HEK293 (cell line): ENCODE data around the gene STN1.

Source experiments
- AEBP2 ChIP-seq: fragments of 450-650 bp; formaldehyde crosslinking; IDR thresholded peaks from 2 replicates; pipeline ENCODE4 v1.5.1; 2016; ENCODE audit warnings: missing biosample characterization, missing genetic modification characterization, borderline replicate concordance
- ATF2 ChIP-seq: fragments of 450-650 bp; formaldehyde crosslinking; IDR thresholded peaks from 2 replicates; pipeline ENCODE4 v1.5.1; 2016; ENCODE audit warnings: missing biosample characterization, missing genetic modification characterization, low read depth
- BCL11A ChIP-seq: fragments of 450-650 bp; formaldehyde crosslinking; IDR thresholded peaks from 2 replicates; pipeline ENCODE4 v1.5.1; 2016; ENCODE audit warnings: low read depth, missing biosample characterization, missing genetic modification characterization
- IKZF3 ChIP-seq: fragments of 450-650 bp; IDR thresholded peaks from 2 replicates; pipeline ENCODE4 v1.5.0; 2018; ENCODE audit warnings: missing biosample characterization, mild to moderate bottlenecking, missing genetic modification characterization, moderate library complexity
- KLF1 ChIP-seq: fragments of 450-650 bp; formaldehyde crosslinking; IDR thresholded peaks from 2 replicates; pipeline ENCODE4 v1.5.1; 2016; ENCODE audit warnings: missing biosample characterization, missing genetic modification characterization
- KLF7 ChIP-seq: fragments of 450-650 bp; formaldehyde crosslinking; IDR thresholded peaks from 2 replicates; pipeline ENCODE4 v1.5.1; 2016; ENCODE audit warnings: missing biosample characterization, missing genetic modification characterization, borderline replicate concordance
- MZF1 ChIP-seq: fragments of 450-650 bp; formaldehyde crosslinking; IDR thresholded peaks from 2 replicates; pipeline ENCODE4 v1.5.1; 2017; ENCODE audit warnings: missing biosample characterization, missing genetic modification characterization, borderline replicate concordance
- PBX3 ChIP-seq: sonication (generic); formaldehyde crosslinking; IDR thresholded peaks from 2 replicates; pipeline ENCODE4 v1.8.1; 2022; ENCODE audit warnings: mild to moderate bottlenecking, moderate library complexity, missing genetic modification reagents
- PRDM10 ChIP-seq: fragments of 450-650 bp; formaldehyde crosslinking; IDR thresholded peaks from 2 replicates; pipeline ENCODE4 v1.5.1; 2016; ENCODE audit warnings: missing biosample characterization, missing genetic modification characterization
- SP3 ChIP-seq: fragments of 450-650 bp; formaldehyde crosslinking; IDR thresholded peaks from 2 replicates; pipeline ENCODE4 v1.5.1; 2016; ENCODE audit warnings: missing biosample characterization, missing genetic modification characterization
- ZBTB17 ChIP-seq: fragments of 450-650 bp; formaldehyde crosslinking; IDR thresholded peaks from 2 replicates; pipeline ENCODE4 v1.5.1; 2016; ENCODE audit warnings: missing biosample characterization, missing genetic modification characterization
- ZBTB20 ChIP-seq: fragments of 450-650 bp; formaldehyde crosslinking; IDR thresholded peaks from 2 replicates; pipeline ENCODE4 v1.5.1; 2016; ENCODE audit warnings: missing biosample characterization, missing genetic modification characterization
- ZNF121 ChIP-seq: fragments of 450-650 bp; formaldehyde crosslinking; IDR thresholded peaks from 2 replicates; pipeline ENCODE4 v1.5.1; 2016; ENCODE audit warnings: missing biosample characterization, missing genetic modification characterization
- ZNF214 ChIP-seq: fragments of 450-650 bp; formaldehyde crosslinking; IDR thresholded peaks from 2 replicates; pipeline ENCODE4 v1.5.1; 2017; ENCODE audit warnings: missing biosample characterization, mild to moderate bottlenecking, missing genetic modification characterization, borderline replicate concordance
- ZNF221 ChIP-seq: fragments of 450-650 bp; formaldehyde crosslinking; IDR thresholded peaks from 2 replicates; pipeline ENCODE4 v1.5.1; 2017; ENCODE audit warnings: missing biosample characterization, missing genetic modification characterization, borderline replicate concordance
- ZNF311 ChIP-seq: fragments of 450-650 bp; formaldehyde crosslinking; IDR thresholded peaks from 2 replicates; pipeline ENCODE4 v1.5.1; 2017; ENCODE audit warnings: missing biosample characterization, missing genetic modification characterization, borderline replicate concordance
- ZNF354C ChIP-seq: fragments of 450-650 bp; formaldehyde crosslinking; IDR thresholded peaks from 2 replicates; pipeline ENCODE4 v1.5.1; 2016; ENCODE audit warnings: missing biosample characterization, missing genetic modification characterization, low read depth, borderline replicate concordance
- ZNF416 ChIP-seq: fragments of 450-650 bp; formaldehyde crosslinking; IDR thresholded peaks from 2 replicates; pipeline ENCODE4 v1.5.1; 2016; ENCODE audit warnings: missing biosample characterization, missing genetic modification characterization
- ZNF473 ChIP-seq: fragments of 450-650 bp; formaldehyde crosslinking; IDR thresholded peaks from 2 replicates; pipeline ENCODE4 v1.5.1; 2017; ENCODE audit warnings: missing biosample characterization, missing genetic modification characterization
- ZNF530 ChIP-seq: fragments of 450-650 bp; formaldehyde crosslinking; IDR thresholded peaks from 2 replicates; pipeline ENCODE4 v1.5.1; 2016; ENCODE audit warnings: low read depth, missing biosample characterization, missing genetic modification characterization
- ZNF544 ChIP-seq: fragments of 450-650 bp; formaldehyde crosslinking; IDR thresholded peaks from 2 replicates; pipeline ENCODE4 v1.5.0; 2017; ENCODE audit warnings: missing biosample characterization, missing genetic modification characterization
- ZNF561 ChIP-seq: fragments of 450-650 bp; IDR thresholded peaks from 2 replicates; pipeline ENCODE4 v1.5.1; 2018; ENCODE audit warnings: missing biosample characterization, missing genetic modification characterization, borderline replicate concordance
- ZNF596 ChIP-seq: fragments of 450-650 bp; IDR thresholded peaks from 2 replicates; pipeline ENCODE4 v1.5.0; 2018; ENCODE audit warnings: missing biosample characterization, mild to moderate bottlenecking, missing genetic modification characterization, moderate library complexity
- ZNF639 ChIP-seq: fragments of 450-650 bp; formaldehyde crosslinking; IDR thresholded peaks from 2 replicates; pipeline ENCODE4 v1.5.1; 2016; ENCODE audit warnings: missing biosample characterization, missing genetic modification characterization
- ZNF645 ChIP-seq: fragments of 450-650 bp; formaldehyde crosslinking; IDR thresholded peaks from 2 replicates; pipeline ENCODE4; 2016; ENCODE audit warnings: missing biosample characterization, missing genetic modification characterization
- ZNF658 ChIP-seq: fragments of 450-650 bp; formaldehyde crosslinking; IDR thresholded peaks from 2 replicates; pipeline ENCODE4; 2016; ENCODE audit warnings: missing biosample characterization, missing genetic modification characterization
- ZNF664 ChIP-seq: fragments of 450-650 bp; formaldehyde crosslinking; IDR thresholded peaks from 2 replicates; pipeline ENCODE4 v1.5.1; 2016; ENCODE audit warnings: missing biosample characterization, missing genetic modification characterization
- ZNF670 ChIP-seq: fragments of 450-650 bp; formaldehyde crosslinking; IDR thresholded peaks from 2 replicates; pipeline ENCODE4 v1.5.1; 2016; ENCODE audit warnings: missing biosample characterization, missing genetic modification characterization, low read depth
- ZNF792 ChIP-seq: fragments of 450-650 bp; formaldehyde crosslinking; IDR thresholded peaks from 2 replicates; pipeline ENCODE4 v1.5.1; 2016; ENCODE audit warnings: missing biosample characterization, missing genetic modification characterization
- ZNF843 ChIP-seq: fragments of 450-650 bp; formaldehyde crosslinking; IDR thresholded peaks from 2 replicates; pipeline ENCODE4 v1.5.1; 2016; ENCODE audit warnings: missing biosample characterization, missing genetic modification characterization

Gene STN1

GRCh38 chr10:103854686-103855391, 63.1 kb downstream of the STN1 start (continued):
- TF ChIP-seq ATF2 = no peak
- TF ChIP-seq KLF7 (tag by site-specific recombination) = no peak
- TF ChIP-seq MZF1 (tag by site-specific recombination) = no peak
- TF ChIP-seq ZNF530 = no peak
- no peak for TF ChIP-seq ZNF473
- TF ChIP-seq SP3 = 0 out of 2 replicates have a peak, but pooled peaks have one; percentile 53
- TF ChIP-seq ZNF354C (tag by site-specific recombination) = no peak
- TF ChIP-seq ZNF121 (tag by site-specific recombination) = no peak
- peak; percentile 4; the same call in 1 of the 2 replicates for TF ChIP-seq IKZF3 (tag by site-specific recombination)
- TF ChIP-seq ZNF416 (tag by site-specific recombination) = no peak
- TF ChIP-seq KLF1 = 0 out of 2 replicates have a peak, but pooled peaks have one; percentile 63
- TF ChIP-seq ZNF596 = no peak
- no peak for TF ChIP-seq ZNF792 (tag by site-specific recombination)
- TF ChIP-seq ZBTB20 (tag by site-specific recombination) = peak; percentile 87
- TF ChIP-seq ZNF639 (tag by site-specific recombination) = no peak
- TF ChIP-seq ZNF645 (tag by site-specific recombination) = no peak
- TF ChIP-seq AEBP2 (tag by site-specific recombination) = no peak
- no peak for TF ChIP-seq ZNF544 (tag by site-specific recombination)
- no peak for TF ChIP-seq ZNF214 (tag by site-specific recombination)
- no peak for TF ChIP-seq ZNF561
- TF ChIP-seq ZNF311 = no peak
- no peak for TF ChIP-seq BCL11A (tag by site-specific recombination)
- 0 out of 2 replicates have a peak, but pooled peaks have one; percentile 34 for TF ChIP-seq PBX3
- no peak for TF ChIP-seq ZNF843 (tag by site-specific recombination)
- no peak for TF ChIP-seq ZNF670 (tag by site-specific recombination)
- TF ChIP-seq ZNF221 (tag by site-specific recombination) = no peak
- TF ChIP-seq ZBTB17 (tag by site-specific recombination) = peak; percentile 91
- TF ChIP-seq PRDM10 (tag by site-specific recombination) = peak; percentile 59; the same call in 1 of the 2 replicates
- TF ChIP-seq ZNF664 (tag by site-specific recombination) = no peak
- TF ChIP-seq ZNF658 (tag by site-specific recombination) = no peak
